Germinal center (tissue), 1 donor: ENCODE data around the gene PI16.

Experiments
- DNase-seq: peaks from one replicate; pipeline ENCODE4 v3.0.0; 2012; ENCODE audit warnings: mixed read lengths, low spot score

The PI16 gene

DNA sequence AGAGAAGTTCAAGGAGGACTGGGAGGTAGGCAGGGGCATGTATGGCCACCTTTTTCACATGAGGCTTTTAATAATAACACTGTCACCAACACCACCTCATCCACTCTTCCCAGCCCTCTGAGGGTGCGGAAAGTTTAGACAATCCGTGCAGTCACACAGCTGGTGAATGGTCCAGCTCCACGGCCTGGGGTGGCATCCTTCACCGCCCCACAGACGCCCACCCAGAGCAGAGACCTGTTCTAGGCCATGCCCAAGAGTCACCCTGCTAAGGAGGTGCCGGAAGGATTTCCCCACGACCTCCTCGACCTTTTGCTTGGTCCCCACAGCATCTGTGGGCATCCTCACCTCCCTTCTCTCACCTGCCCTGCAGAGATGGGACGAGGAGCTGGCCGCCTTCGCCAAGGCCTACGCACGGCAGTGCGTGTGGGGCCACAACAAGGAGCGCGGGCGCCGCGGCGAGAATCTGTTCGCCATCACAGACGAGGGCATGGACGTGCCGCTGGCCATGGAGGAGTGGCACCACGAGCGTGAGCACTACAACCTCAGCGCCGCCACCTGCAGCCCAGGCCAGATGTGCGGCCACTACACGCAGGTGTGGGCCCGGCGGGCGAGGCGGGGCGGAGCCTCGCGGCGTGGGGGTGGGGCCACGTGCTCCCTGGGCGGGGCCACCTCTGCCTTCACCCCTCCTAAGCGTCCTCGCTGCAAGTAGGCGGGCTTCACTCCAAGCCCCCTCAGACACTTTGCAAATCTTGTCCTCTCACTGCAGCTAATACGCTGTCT is 4.4 kb downstream of the PI16 start:
- no peak for DNase-seq

GRCh38 chr6:36959555-36960250 is 5.2 kb downstream of the PI16 start:
- DNase-seq, result no peak

DNA sequence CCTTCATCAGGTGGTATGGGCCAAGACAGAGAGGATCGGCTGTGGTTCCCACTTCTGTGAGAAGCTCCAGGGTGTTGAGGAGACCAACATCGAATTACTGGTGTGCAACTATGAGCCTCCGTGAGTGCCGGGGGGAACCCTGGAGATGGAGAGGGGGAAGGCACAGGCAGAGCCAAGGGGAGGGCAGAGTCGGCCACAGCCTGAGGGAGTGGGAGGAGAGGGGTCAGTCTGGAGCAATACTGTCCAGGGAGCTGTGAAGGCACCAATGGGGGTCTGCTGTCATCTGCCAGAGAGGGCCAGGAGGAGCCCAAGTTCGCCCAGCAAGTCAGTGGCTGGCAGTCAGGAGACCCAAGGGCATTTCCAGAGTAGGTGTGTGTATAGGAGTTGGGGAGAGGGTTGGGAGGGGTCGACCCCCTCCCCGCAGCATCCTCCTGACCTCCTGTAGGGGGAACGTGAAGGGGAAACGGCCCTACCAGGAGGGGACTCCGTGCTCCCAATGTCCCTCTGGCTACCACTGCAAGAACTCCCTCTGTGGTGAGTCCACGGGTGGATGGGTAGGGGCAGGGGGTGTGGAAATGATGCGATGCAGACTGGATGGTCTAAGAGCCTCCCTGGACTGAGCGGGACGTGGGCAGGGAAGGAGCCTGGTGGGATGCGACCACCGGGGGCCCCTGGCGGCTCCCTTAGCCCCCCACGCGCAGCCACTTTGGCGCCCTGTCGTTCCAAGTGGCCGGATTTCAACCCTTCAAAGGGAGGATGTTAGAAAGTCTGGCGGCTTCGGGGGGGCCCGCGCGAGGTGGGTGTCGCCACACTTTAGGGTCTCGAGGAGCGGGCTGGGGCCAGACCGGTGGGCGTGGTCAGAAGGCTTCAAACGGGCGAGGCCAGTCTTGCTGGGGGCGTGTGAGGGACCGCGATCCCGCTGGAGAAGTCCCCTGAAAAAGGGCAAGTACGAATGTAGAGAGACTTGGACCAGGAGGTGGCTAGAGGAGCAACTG is 7.2 kb downstream of the PI16 start:
- DNase-seq, result no peak

GRCh38 chr6:36962874-36963273 is 8.3 kb downstream of the PI16 start:
- DNase-seq, result peak; percentile 91

- DNase-seq, result peak; percentile 84
These were observed 9.1 kb downstream of the PI16 start for GRCh38 chr6:36963451-36964290.

- no peak for DNase-seq
These were observed 9.8 kb downstream of the PI16 start for GRCh38 chr6:36964349-36964748.

- DNase-seq, result no peak
These were observed 10.4 kb downstream of the PI16 start for GRCh38 chr6:36964908-36965307.

DNA sequence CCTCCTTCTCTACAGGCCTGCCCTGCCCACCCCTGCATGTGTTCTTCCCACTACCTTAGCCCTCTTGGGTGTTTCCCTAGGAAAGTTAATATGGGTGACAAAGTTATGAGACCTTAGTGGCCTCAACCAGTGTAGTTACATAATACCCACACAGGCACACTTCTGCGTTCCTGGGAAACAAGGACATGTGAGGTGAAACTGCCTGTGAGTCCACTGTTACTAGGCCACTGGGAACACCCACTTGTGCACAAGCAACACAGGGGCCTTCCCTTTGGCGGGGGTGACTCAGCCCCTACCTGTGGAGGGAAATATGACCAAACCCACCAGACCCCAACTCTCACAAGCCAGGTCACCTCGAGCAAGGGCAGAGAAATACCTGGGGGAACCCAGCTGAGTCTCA is 12.8 kb downstream of the PI16 start:
- no peak for DNase-seq

DNA sequence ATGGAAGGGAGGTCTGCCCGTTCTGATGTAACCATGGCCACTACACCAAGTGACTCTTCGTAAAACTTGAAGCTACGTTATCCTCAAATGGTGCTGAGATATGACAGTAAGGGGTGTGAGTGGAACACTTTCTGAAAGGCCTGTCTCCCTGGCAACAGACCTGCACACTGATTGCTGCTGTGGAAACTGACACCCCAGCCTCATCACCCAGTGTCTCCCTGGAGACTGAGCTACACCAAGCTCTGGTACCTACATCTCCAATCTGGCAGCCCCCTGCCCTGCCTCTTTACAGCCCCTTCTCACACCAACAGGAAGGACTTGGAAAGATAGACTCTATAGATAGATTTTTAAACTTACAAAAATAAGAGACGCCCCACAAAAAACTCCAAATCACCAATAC is 13.2 kb downstream of the PI16 start:
- DNase-seq, result no peak

DNA sequence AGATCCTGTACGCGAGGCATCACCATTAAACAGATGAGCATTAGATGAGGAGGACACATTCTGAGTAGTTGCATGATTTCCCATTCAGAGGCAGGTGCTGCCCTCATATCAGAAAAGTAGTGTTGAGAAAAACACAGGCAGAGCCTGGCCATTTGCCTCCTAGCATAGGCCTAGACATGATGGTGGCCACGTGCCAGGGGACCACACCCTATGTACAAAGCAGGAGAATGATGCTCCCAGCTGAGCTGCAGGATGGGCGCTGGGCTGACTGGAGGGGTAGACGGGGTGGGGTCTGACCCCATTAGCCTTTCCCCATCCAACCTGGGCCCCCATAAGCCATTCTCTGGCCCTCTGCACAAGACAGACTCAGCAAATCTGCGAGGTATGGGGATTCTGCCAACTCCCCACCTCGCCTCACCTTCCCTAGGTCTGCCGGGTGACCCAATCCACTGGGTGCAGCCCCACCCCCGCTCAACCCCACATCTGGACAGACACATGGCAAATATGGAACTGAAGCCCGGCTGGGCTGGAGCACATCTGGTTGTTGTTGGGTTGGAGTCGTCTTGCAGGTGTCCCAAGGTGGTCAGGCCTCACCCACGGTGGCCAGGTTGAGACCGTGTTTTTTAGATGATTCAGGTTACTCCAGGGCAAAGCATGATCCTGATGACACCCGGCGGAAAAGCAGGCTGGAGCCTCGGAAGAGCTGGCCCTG is 13.9 kb downstream of the PI16 start:
- DNase-seq, result no peak

- DNase-seq, result no peak
These were observed 14.7 kb downstream of the PI16 start for GRCh38 chr6:36969240-36969691.

GRCh38 chr6:36969988-36970891 is 15.7 kb downstream of the PI16 start:
- no peak for DNase-seq

DNA sequence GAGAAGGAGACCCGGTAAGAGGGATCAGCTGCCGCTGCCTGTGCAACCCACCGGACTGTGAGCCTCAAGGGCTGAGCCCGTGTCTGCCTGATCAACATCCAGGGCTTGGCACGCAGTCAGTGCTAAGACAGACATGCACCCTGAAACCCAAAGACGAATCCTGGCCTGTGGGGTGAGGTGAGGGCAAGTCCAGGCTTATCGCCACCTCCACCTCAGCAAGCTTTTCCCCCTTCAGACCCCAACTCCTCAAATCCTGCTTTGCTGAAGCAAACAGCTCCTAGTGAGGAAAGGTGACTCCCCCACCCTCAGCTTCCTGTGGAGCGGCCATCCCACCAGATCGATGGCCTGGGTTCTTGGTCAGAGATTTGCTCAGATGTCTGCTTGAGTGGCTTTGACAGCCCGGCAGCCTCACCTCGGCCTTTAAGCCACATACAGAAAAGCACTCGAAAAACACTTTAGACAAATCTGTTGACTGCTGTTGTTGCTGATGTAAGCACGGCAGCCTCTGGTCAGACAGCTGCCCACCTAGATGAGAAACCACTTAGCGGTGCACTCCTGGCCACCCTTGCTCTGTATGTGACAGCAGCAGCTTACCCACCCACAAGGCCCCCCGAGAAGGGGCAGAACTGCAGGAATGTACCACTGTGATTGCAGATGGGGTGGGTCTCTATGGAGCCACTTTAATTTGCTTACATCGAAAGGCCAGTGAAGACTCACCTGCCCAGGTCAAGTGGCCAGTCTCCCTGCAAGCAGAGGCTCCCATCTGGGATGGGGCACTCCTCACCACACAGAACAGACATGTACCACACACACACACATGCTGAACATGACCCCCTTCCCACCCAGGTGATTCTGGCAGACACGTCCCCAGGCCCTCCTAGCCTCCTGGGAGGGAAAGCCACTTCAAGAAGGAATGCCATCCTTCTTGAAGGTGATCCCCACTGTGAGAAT is 16.6 kb downstream of the PI16 start:
- DNase-seq, result no peak

GRCh38 chr6:36971921-36972673 is 17.6 kb downstream of the PI16 start:
- no peak for DNase-seq

GRCh38 chr6:36973190-36973589 is 18.7 kb downstream of the PI16 start:
- DNase-seq, result no peak

GRCh38 chr6:36973647-36974046 is 19.1 kb downstream of the PI16 start:
- no peak for DNase-seq

DNA sequence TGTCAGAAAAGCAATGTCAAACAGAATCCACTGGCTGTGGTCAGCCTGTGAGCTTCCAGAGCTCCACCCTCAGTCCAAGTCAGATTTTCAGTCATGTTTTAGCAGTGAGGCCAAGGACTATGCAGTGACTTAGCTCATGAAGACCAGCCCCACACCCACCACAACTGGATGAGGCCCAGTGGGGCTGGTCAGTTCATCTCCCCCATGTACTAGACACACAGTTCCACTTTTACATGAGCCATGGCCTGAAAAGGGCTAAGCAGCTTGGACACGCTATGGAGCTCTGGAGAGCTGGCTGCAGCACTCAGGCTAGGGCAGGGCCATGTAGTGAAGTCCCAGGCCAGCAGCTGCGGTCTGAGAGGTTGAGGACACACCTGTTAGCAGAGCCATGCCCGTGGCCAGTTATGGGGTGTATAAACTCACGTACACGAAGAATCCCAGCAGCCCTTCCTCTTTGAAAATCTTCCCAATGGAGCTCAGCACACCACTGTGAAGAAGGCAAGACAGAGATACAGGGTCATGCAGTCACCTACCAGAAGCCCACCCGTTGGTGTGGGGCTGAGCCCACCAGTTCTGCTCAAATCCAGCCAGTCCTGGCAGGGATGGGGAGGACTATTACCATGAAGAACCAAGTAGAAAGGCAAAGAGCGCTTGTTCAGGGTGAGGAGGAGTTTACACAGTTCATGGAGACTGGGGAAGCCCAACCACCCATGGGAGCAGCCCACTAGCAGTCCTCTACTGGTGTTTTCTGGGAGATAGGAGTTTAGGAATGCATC is 20.9 kb downstream of the PI16 start:
- DNase-seq, result no peak
